HG03139 (cell line): ENCODE data around the gene TRMT2B.
"Not testable (repeated sequence)": the region's sequence is repeated elsewhere in the genome, so short reads cannot be mapped to it uniquely, and the experiment has no call there.

Source experiments
- ATAC-seq: cut with Tn5 transposase; IDR thresholded peaks from one replicate; pipeline ENCODE4 v1.9.1; 2021; ENCODE audit not compliant: unreplicated experiment

Gene TRMT2B

GRCh38 chrX:101051549-101052302 lies at the start of gene TRMT2B:
TRMT2B (minus strand) TSS chrX:101052111; CDS start chrX:101042289, 9,822 bp downstream.
- ATAC-seq, result peak; percentile 94

DNA sequence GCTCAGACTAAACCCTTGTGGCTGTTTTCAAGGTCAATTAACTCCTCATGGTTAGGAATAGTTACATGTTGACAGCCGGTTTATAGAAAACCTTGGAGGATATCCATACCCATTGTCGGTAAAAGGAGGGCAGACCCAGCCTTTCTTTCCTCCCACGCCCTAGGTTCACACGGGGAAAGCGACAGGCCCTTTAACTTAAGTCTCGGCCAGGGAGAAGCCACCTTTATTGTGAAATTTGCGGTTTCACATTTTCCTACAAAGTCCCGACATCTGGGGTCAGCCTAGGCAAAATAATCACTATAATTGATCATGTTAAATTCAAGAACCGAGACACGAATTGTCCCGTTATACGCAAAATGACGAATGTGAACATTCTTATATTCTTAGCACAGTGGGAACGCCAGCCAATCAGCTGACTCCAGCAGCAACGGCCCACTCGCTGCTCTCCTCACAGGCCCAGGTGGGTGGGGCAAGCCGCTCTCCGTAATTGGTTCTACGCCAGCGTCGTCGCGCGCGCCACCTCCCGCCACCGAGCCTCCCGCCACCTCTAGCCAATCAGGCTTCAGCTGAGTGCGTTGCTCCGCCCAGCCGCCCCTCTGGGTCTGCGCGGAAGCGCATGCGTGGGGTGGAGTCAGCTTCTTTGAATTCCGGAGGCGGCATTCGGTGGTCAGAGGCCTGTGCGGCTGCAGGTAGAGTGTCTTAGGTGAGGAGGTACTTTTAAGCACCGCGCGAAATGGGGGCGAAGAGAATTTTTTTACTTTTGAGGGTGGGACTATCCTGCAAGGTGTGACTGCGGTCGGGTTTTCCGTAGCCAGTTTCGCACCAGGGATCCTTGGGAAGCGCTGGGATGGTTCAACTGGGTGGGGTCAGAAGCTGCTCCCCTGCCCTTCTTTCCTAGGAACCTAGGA lies 45.9 kb upstream of the TRMT2B start, which contains the start of gene CENPI:
CENPI (plus strand) TSS at position 659 of the 908 bp plus-strand sequence. CDS start 2,867 bp downstream, outside the sequence.
- peak; percentile 99 for ATAC-seq

GRCh38 chrX:101091817-101092216 lies 39.9 kb upstream of the TRMT2B start:
- ATAC-seq, result no peak

- no peak for ATAC-seq
These were observed 29.3 kb upstream of the TRMT2B start for GRCh38 chrX:101081231-101081630.

GRCh38 chrX:101080326-101081124 lies 28.6 kb upstream of the TRMT2B start:
- no peak for ATAC-seq

DNA sequence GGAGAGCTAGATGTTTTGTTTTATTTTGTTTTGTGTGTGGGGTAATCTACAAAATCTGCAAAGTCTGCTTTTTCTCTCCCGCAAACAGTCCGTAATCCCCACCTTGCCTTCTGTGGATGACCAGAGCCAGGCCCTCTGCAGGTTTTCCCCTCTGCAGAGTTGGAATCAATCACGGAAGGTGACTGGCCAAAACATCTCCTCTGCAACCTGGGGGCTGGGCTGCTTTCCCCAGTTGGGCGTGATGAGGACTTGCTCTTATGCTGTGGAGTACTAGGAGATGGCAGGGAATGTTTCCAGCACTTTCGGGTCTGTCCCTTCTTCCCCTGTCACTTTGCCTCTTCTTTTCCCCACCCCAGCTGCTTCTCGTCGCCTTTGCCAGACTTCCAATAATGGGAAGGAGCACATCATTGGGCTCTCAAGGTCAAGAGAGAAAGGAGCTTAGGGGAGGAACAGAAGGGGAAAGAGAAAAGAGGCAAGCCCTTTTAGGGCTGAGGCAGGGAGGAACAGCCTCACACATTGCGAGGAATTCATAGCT lies 27.9 kb upstream of the TRMT2B start:
- no peak for ATAC-seq

DNA sequence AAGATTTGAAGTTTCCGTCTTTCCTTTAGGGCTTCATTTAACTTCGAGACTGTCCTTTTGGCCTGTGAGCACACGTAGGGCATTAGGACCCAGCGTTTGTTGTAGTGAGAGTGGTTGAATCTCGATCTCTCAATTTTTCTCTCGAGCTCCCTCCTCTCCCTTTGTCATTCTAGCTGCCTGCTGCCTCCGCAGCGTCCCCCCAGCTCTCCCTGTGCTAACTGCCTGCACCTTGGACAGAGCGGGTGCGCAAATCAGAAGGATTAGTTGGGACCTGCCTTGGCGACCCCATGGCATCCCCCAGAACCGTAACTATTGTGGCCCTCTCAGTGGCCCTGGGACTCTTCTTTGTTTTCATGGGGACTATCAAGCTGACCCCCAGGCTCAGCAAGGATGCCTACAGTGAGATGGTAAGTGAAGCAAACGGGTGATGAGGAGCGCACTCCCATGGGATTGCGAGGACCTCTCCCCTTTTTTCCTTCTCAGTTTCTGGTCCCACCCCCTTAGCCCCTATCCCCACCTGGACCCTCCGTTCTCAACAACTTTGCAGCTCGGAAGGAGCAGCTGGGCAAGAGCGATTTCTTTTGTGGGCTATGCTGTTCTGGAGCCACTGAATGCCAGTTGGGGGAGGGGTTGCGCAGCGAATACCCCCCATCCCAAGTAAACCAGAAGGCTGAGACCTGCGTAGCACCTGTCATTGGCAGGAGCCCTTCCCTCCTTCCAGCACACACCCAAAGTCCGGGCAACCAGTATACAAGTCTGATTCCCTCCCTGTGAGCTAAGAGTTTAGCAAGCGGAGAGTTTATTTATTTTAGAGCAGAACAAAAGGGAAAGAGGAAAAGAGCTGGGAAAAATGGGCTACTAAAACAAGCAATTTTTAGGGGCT lies 27.0 kb upstream of the TRMT2B start, which contains the start of gene TMEM35A:
TMEM35A (plus strand) TSS at position 164 of the 883 bp plus-strand sequence; CDS start at position 288, 124 bp downstream.
- no peak for ATAC-seq

GRCh38 chrX:101071582-101071981 lies 19.7 kb upstream of the TRMT2B start:
- no peak for ATAC-seq

GRCh38 chrX:101062176-101062575 lies 10.3 kb upstream of the TRMT2B start:
- no peak for ATAC-seq

GRCh38 chrX:101057093-101057714 lies 5.3 kb upstream of the TRMT2B start:
- peak; percentile 94 for ATAC-seq

DNA sequence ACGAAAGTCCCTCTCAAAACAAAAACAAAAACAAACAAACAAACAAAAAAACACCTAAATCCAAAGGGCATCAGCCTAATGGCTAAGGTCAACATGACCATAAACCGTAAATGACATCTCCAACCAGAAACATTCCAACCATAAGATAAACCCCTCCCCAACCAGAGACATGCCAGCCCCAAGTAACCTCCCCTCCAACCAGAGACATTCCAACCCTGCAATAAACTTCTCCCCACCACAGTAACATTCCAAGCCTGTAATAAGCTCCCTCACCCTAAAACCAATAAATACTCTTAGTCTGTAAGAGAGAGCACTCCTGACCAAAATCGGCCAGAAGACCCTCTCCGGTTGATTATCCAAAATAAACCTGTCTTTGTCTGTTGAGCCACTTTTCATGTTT lies 4.6 kb upstream of the TRMT2B start:
- ATAC-seq, result not testable (repeated sequence)

DNA sequence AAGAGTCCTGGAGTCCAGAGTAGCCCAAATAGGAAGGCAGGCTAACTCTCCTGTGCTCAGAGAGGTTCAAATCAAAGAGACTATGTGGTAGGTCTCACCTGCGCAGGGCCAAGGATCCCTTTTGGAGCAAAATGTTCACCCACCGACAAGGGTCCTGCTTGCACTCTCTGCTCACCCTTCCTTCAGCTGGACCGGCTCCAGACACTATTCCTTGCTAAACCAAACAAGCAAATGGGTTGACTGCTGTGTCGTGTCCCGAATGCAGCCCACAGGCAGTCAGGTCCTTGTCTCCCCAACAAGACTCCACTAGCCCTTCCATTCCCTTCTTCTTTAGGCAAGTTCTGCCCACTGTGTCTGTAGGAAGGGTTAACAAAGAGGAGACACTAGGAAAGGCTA lies 760 bp downstream of the TRMT2B start:
- no peak for ATAC-seq

- no peak for ATAC-seq
These were observed 11.7 kb downstream of the TRMT2B start for GRCh38 chrX:101040197-101040596.

DNA sequence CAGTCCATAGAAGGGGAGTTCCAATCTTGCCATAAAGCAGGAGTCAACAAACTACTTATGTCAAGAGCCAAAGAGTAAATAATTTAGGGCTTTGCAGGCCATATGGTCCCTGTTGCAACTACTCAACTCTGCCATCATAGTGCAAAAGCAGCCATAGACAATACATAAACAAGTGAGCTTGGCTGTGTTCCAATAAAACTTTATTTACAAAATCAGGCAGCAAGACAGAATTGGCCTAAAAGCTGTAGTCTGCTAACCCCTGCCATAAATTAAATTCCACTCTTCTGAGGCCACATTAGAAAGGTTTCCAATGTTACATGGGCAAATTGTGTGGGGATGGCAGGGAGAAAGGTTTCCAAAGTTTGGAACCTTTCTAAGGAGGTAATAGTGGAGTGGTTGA lies 14.7 kb downstream of the TRMT2B start:
- ATAC-seq, result no peak

DNA sequence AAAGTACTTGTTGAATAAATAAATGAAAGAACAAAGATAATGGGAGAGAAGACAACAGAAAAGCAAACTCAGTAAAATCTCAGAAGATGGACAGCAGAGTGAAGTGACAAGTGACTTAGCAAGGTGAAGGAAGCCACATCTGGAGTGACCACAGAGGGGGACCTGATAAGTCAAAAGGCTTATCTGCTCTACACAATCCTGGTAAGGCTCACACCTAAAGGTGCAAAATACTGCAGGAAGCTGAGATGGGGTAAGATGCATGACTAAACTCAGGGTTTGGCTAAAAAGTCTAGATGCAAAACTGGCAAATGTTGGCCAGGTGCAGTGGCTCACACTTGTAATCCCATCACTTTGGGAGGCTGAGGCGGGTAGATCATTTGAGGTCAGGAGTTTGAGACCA lies 22.2 kb downstream of the TRMT2B start:
- ATAC-seq, result no peak

- no peak for ATAC-seq
These were observed 23.3 kb downstream of the TRMT2B start for GRCh38 chrX:101028562-101028961.

- no peak for ATAC-seq
These were observed 26.8 kb downstream of the TRMT2B start for GRCh38 chrX:101025126-101025525.

GRCh38 chrX:101022020-101022419 lies 29.9 kb downstream of the TRMT2B start:
- no peak for ATAC-seq

GRCh38 chrX:101012031-101012430 lies 39.9 kb downstream of the TRMT2B start:
- not testable (repeated sequence) for ATAC-seq
